GM23338 (cell line): ENCODE measurements around the gene CEACAM8. TPM values are rescaled to one million over a fixed set of nuclear protein-coding genes. Genes with fewer than 3 reads are reported as not detected.

Experiments used
- ATAC-seq: fragments of 200-7000 bp; cut with Tn5 transposase; 3 replicates; pipeline ENCODE4 v1.9.1; 2020
- DNase-seq: peaks from one replicate; pipeline ENCODE4 v3.0.0-alpha.2; 2015; ENCODE audit warnings: low spot score
- H2AFZ ChIP-seq: fragments of 200-600 bp; sonication (generic); 2 replicates; pipeline ENCODE4 v1.8.0; 2016; ENCODE audit warnings: antibody characterized with exemption, mild to moderate bottlenecking, moderate library complexity
- H3F3A ChIP-seq: fragments of 200-600 bp; sonication (generic); replicated peaks from 2 replicates; pipeline ENCODE4 v1.8.0; 2017; ENCODE audit warnings: antibody characterized with exemption, mixed run types, low read depth
- H3K27ac ChIP-seq: fragments of 200-600 bp; sonication (generic); 2 replicates; pipeline ENCODE4 v1.6.1; 2016; ENCODE audit warnings: low read depth
- H3K27me3 ChIP-seq: fragments of 200-600 bp; sonication (generic); 2 replicates; pipeline ENCODE4 v1.8.0; 2016; ENCODE audit warnings: mild to moderate bottlenecking, mixed run types, moderate library complexity; ENCODE audit not compliant: insufficient read depth
- H3K36me3 ChIP-seq: fragments of 200-600 bp; sonication (generic); 2 replicates; pipeline ENCODE4 v1.8.0; 2016; ENCODE audit warnings: mild to moderate bottlenecking; ENCODE audit not compliant: insufficient read depth
- H3K4me1 ChIP-seq: fragments of 200-600 bp; sonication (generic); 2 replicates; pipeline ENCODE4 v1.8.0; 2016; ENCODE audit warnings: mild to moderate bottlenecking, moderate library complexity; ENCODE audit not compliant: insufficient read depth
- H3K4me2 ChIP-seq: fragments of 200-600 bp; sonication (generic); 2 replicates; pipeline ENCODE4 v1.7.1; 2017; ENCODE audit warnings: mixed run types
- H3K4me3 ChIP-seq: fragments of 200-600 bp; sonication (generic); 2 replicates; pipeline ENCODE4 v1.6.1; 2016; ENCODE audit warnings: mixed run types
- H3K79me2 ChIP-seq: fragments of 200-600 bp; sonication (generic); replicated peaks from 2 replicates; pipeline ENCODE4 v1.8.0; 2017; ENCODE audit warnings: mild to moderate bottlenecking; ENCODE audit not compliant: insufficient read depth
- H3K9me2 ChIP-seq: fragments of 200-600 bp; sonication (generic); 2 replicates; pipeline ENCODE4 v1.8.0; 2017; ENCODE audit not compliant: insufficient read depth
- H4K20me1 ChIP-seq: fragments of 200-600 bp; sonication (generic); replicated peaks from 2 replicates; pipeline ENCODE4 v1.8.0; 2017; ENCODE audit warnings: mild to moderate bottlenecking; ENCODE audit not compliant: insufficient read depth
- H3K27ac Mint-ChIP-seq: 2 replicates; pipeline ENCODE4 v1.8.0; 2020; ENCODE audit warnings: inconsistent platforms, mild to moderate bottlenecking, moderate library complexity, mixed read lengths
- H3K27me3 Mint-ChIP-seq: 3 replicates; pipeline ENCODE4 v1.8.0; 2022; ENCODE audit warnings: low read depth, mild to moderate bottlenecking, moderate library complexity, mixed read lengths, inconsistent platforms; ENCODE audit not compliant: insufficient read depth, poor library complexity
- H3K36me3 Mint-ChIP-seq: 3 replicates; pipeline ENCODE4 v1.8.0; 2021; ENCODE audit warnings: low read depth, mild to moderate bottlenecking, inconsistent platforms, moderate library complexity, mixed read lengths
- H3K4me1 Mint-ChIP-seq: 3 replicates; pipeline ENCODE4 v1.8.0; 2020; ENCODE audit warnings: mild to moderate bottlenecking, inconsistent platforms, mixed read lengths
- H3K4me3 Mint-ChIP-seq: 3 replicates; pipeline ENCODE4 v1.8.0; 2021; ENCODE audit warnings: moderate library complexity, mild to moderate bottlenecking, inconsistent platforms, mixed read lengths
- H3K9me3 Mint-ChIP-seq: 3 replicates; pipeline ENCODE4 v1.8.0; 2020; ENCODE audit warnings: moderate library complexity, mild to moderate bottlenecking, inconsistent platforms, mixed read lengths
- CTCF ChIP-seq, 2 experiments: fragments of 200-600 bp in 1 of 2; sonication (generic) in 1 of 2; conservative IDR thresholded peaks; 2 replicates each; pipeline versions ENCODE4 v1.5.1 to v1.6.1; 2016 to 2017; ENCODE audit warnings: antibody characterized with exemption in 2 of 2, low read depth in 2 of 2, mild to moderate bottlenecking in 2 of 2, moderate library complexity in 1 of 2
- ETS1 ChIP-seq: IDR thresholded peaks from 2 replicates; pipeline ENCODE4 v1.6.1; 2016; ENCODE audit warnings: antibody characterized with exemption
- EZH2phosphoT487 ChIP-seq: fragments of 200-600 bp; sonication (generic); IDR thresholded peaks from one replicate; pipeline ENCODE4 v1.8.1; 2018; ENCODE audit warnings: antibody characterized with exemption; ENCODE audit not compliant: unreplicated experiment
- POLR2AphosphoS5 ChIP-seq: IDR thresholded peaks from 2 replicates; pipeline ENCODE4 v1.6.1; 2016; ENCODE audit warnings: antibody characterized with exemption, low read depth
- REST ChIP-seq: IDR thresholded peaks from one replicate; pipeline ENCODE4 v1.6.1; 2018; ENCODE audit warnings: antibody characterized with exemption; ENCODE audit not compliant: unreplicated experiment
- STAT1 ChIP-seq: IDR thresholded peaks from one replicate; pipeline ENCODE4 v1.6.1; 2016; ENCODE audit warnings: antibody characterized with exemption; ENCODE audit not compliant: unreplicated experiment
- ZNF114 ChIP-seq: fragments of 250-450 bp; sonication (Bioruptor Pico); IDR thresholded peaks from 2 replicates; pipeline ENCODE4 v1.5.0; 2020; ENCODE audit warnings: mild to moderate bottlenecking, moderate library complexity
- ZNF331 ChIP-seq: fragments of 250-450 bp; sonication (Bioruptor Pico); IDR thresholded peaks from 2 replicates; pipeline ENCODE4 v1.5.0; 2020; ENCODE audit warnings: low read depth, mild to moderate bottlenecking, moderate library complexity
- ZNF462 ChIP-seq: fragments of 250-450 bp; sonication (Bioruptor Pico); IDR thresholded peaks from 2 replicates; pipeline ENCODE4 v1.5.0; 2020; ENCODE audit warnings: mild to moderate bottlenecking, moderate library complexity
- polyA plus RNA-seq: library from polyadenylated mRNA; unstranded; fragments of >200 nt; fragmentation: Nextera tagmentation; extraction: Ambion mirVana; gene quantifications from 2 replicates; pipeline ENCODE4 v1.2.1, GENCODE V29; 2016
- total RNA-seq: library from RNA; depleted of rRNA; stranded (reverse); fragments of >200 nt; shearing (Covaris generic); gene quantifications from 2 replicates; pipeline ENCODE4 v1.2.3, GENCODE V29; 2014

Gene CEACAM8
- total and polyA plus RNA-seq, 2 experiments from 2014 or later = not detected

GRCh38 chr19:42546831-42547500 lies 47.8 kb downstream of the CEACAM8 start (continued):
- TF ChIP-seq REST (no peak), ZNF114 (CRISPR knock-in tag) (no peak), CTCF (conservative IDR thresholded peaks at IDR 0.05; ENCODE audit: low read depth in 2 of 2) (no peak), ZNF331 (CRISPR knock-in tag) (no peak), POLR2AphosphoS5 (no peak)

GRCh38 chr19:42544146-42544545 lies 50.6 kb downstream of the CEACAM8 start:
- no peak overlapping the region for H3K27ac ChIP-seq
- H2AFZ ChIP-seq = no peak overlapping the region
- Mint-ChIP-seq H3K4me3 (no peak overlapping the region), H3K9me3 (peaks cover 10% of the 10 kb centered on the region), H3K27ac (no peak overlapping the region), H3K36me3 (peaks cover 6% of the 10 kb centered on the region; the same call in 2 of the 3 replicates), H3K4me1 (peaks cover 12% of the 10 kb centered on the region), H3K27me3 (peaks cover 6% of the 10 kb centered on the region)
- H3F3A ChIP-seq = no peaks in the 10 kb centered on the region
- H4K20me1 ChIP-seq = no peaks in the 10 kb centered on the region
- H3K9me2 ChIP-seq = no peaks in the 10 kb centered on the region
- DNase-seq (no peak), ATAC-seq (no peak)
- H3K4me2 ChIP-seq = no peak overlapping the region
- H3K79me2 ChIP-seq = no peaks in the 10 kb centered on the region
- H3K36me3 ChIP-seq = no peaks in the 10 kb centered on the region
- no peak overlapping the region for H3K4me3 ChIP-seq
- no peaks in the 10 kb centered on the region for H3K27me3 ChIP-seq
- peaks cover 23% of the 10 kb centered on the region for H3K4me1 ChIP-seq
- TF ChIP-seq ETS1 (no peak), CTCF (conservative IDR thresholded peaks at IDR 0.05; ENCODE audit: low read depth in 2 of 2) (no peak), EZH2phosphoT487 (no peak), ZNF462 (no peak), STAT1 (no peak)
